GM21447 (cell line): Measurements from ENCODE around the gene PODNL1.
"Not testable (repeated sequence)": the region's sequence is repeated elsewhere in the genome, so short reads cannot be mapped to it uniquely, and the experiment has no call there.

Source experiments
- ATAC-seq: cut with Tn5 transposase; IDR thresholded peaks from one replicate; pipeline ENCODE4 v1.9.1; 2021; ENCODE audit not compliant: unreplicated experiment

Gene PODNL1

GRCh38 chr19:13973479-13973878, 35.3 kb upstream of the PODNL1 start:
- not testable (repeated sequence) for ATAC-seq

- ATAC-seq, result no peak
Measured at GRCh38 chr19:13972368-13973155, 34.3 kb upstream of the PODNL1 start.

DNA sequence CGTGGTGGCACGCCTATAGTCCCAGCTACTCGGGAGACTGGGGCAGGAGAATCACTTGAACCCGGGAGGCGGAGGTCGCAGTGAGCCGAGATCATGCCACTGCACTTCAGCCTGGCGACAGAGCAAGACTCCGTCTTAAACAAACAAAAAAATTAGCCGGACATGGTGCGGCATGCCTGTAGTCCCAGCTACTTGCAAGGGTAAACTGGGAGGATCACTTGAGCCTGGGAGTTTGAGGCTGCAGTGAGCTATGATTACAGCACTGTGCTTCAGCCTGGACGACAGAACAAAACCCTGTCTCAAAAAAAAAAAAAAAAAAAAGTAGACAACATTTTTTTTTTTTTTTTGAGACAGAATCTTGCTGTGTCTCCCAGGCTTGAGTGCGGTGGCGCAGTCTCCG, 33.7 kb upstream of the PODNL1 start:
- ATAC-seq, result not testable (repeated sequence)

- no peak for ATAC-seq
Measured at GRCh38 chr19:13969897-13970296, 31.7 kb upstream of the PODNL1 start.

DNA sequence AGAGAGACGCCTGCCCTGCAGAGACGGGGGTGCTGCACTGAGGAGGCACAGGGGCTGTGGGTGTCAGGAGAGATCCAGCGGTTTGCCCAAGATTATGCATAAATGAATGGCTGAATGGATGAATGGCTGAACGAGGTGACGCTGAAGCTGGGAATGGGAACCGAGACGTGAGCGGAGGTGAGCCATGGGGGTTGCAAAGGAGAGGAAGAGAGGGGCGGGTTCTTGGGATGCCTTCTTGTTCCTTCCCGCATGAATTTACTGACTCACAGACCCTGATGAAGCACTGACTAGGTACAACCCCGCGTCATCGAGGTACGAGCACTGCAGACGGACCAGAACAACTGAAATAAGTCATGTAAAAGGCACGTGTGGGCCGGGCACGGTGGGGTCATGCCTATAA, 30.8 kb upstream of the PODNL1 start:
- ATAC-seq, result no peak

DNA sequence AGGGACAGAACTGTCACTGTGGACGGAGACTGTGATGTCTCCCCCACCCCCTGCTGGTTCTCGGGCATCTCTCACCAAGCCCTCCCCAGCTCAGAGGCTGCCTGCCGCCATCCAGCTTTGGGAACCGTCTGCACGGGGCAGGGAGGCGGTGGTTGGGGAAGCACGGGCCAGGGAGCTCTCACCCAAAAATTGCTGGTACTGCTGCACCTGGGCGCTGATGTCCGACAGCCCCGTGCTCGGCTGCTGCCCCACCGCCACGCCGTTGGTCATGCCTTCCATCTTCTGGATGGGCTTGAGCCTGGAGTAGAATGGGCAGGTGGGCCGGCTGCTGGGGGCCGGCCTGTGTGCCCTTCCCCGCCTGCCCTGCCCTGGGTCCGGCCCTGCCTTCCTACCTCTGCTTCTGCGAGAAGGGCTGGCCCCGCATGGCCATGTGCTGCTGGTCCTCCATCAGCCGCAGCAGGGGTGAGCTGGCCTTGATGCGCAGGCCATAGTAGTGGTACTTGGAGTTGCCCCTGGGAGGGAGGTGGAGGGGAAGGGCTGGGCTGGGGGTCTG, 30.2 kb upstream of the PODNL1 start:
- ATAC-seq, result no peak

DNA sequence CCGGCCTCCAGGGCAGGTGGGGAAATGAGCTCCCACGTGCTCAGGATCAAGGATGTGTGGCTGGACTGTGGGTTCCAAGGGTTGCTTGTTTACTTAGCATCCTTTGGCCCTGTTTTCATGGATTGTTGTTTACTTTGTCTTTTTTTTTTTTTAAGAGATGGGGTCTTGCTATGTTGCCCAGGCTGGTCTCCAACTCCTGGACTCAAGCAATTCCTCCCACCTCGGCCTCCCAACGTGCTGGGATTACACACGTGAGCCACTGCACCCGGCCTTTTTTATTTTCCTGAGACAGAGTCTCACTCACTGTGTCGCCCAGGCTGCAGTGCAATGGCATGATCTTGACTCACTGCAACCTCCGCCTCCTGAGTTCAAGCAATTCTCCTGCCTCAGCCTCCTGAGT, 29.0 kb upstream of the PODNL1 start:
- ATAC-seq, result not testable (repeated sequence)

DNA sequence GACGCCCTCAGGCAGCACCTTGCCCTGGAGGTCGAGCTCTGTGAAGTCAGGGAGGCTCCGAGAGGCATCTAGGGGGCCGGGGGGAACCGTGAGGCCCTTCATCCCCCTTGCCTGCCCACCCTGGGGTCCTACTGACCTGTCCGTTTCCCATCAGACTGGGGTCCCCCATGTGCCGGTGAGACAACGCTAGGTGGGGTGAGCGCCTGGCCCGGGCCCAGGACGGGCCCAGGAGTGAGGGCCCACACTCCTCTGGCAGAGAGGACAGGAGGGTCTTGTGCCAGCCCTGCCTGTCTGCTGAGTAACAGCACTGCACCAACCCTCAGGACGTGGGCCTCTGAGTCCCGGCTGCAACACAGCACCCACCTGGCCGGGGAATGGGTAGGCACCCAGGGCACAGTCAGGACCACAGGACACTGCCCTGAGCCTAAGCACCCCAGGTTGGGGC, 28.5 kb upstream of the PODNL1 start:
- ATAC-seq, result no peak

DNA sequence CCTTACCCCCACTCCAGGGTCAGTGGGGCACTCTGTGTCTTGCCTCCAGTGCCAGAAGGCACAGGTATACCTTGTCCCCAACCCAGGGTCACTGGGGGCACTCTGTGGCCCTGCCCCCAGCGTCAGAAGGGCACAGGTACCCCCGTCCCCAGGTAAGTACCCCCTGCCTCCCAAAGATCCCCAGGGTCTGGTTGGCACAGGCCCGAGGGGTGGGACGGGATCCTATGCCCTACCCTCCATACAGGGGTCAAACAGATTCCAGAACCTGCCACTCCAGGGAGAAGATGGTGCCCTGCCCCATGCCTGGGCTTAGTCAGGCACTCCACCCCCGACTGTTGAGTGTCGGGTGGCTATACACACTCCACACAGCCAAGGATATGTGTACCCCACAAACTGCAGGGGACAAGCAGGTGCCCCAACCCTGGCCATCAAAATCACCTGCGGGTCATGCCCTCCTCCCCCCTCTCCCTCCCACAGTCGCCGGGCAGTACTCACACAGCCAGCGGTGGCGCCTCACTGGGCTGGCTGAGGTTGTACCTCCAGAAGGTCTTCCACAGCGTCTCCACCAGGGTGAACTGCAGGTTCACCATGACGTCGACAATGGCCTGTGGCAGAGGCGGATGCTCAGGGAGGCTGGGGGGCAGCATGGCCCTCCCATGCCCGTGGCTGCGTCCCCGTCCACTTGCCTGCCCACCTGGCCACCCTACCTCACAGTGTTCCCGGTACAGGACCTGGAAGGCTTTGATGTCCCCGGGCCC, 27.9 kb upstream of the PODNL1 start:
- no peak for ATAC-seq

- ATAC-seq, result no peak
Measured at GRCh38 chr19:13965377-13965896, 27.2 kb upstream of the PODNL1 start.

DNA sequence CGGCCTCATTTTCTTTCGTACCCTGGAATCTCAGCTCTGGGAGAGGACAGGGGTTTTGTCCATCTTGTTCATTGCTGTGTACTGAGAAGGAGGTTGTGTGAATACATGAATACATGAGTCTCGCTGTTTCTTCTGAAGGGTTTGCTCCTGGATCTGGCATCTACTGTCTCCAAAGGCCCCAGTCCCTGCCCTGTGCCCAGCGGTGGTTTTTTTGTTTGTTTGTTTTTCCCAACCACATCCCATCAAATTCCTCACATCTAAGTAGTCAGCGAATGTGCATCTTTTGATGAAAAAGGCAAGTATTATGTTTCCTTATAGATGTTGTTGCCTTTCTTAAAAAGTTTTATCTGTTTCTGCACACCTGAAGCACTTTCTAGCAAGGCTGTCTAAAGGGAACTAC, 26.6 kb upstream of the PODNL1 start:
- ATAC-seq, result no peak

DNA sequence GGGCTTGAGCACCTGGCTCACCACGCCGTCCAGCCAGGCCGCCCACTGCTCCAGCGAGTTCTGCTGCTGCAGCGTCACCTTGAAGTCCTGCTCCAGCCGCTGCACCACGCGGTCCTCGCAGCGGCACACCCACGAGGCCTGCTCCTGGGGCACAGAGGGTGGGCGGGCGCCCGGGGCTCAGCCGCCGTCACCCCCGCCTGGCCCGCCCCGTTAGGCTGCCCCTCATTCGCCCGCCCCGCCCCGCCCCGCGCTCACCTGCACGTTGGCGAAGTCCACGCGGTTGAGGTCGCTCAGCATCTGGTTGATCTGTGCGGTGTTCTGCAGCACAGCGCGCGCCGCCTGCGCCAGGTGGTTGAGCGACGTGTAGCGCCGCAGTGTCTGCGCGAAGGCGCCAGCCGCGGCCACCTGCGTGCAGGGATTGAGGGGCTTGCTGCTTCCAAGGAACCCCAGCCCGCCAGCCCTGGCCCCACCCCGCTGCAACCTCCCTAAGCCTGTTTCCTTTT, 25.4 kb upstream of the PODNL1 start:
- no peak for ATAC-seq

DNA sequence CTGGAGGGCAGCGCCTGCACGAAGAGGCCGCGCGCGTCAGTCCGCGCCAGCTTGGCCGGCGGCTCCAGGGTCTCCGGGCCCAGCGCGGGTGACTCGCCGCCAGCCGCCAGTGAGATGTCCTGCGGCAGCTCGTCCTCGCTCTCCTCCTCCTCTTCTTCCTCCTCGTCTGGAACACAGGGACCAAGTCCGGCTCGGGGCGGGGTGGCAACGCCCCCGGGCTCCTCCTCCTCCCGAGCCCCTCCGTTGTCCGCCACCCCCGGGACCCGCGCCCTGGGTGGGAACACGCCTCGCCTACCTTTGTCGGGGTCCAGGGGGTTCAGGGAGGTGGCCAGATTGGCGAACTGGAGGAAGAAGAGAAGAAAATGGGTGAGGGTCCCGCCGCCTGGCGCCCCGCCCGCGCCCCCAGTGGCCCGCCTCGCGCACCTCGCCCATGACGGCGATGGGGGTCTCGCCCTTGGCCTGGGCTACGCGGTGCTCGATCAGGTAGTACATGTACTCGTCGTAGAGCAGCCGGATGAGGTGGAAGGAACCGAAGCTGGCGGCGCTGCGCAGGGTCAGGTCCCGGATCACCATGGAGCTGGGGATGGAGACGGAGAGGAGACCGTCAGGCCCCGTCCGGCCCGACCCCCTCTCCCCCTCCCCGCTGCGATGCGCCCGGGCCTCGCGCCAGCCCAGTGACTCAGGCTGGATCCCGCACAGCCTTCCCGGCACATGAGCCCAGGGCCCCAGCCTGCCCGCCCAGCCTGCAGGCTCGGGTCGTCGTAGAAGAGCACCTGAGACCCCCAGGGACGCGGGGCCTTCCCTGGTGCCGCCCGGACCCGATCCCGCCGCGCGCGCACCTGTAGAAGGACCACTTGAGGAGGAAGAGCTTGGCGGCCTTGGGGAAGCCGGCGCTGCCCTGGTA, 24.7 kb upstream of the PODNL1 start:
- ATAC-seq, result no peak

DNA sequence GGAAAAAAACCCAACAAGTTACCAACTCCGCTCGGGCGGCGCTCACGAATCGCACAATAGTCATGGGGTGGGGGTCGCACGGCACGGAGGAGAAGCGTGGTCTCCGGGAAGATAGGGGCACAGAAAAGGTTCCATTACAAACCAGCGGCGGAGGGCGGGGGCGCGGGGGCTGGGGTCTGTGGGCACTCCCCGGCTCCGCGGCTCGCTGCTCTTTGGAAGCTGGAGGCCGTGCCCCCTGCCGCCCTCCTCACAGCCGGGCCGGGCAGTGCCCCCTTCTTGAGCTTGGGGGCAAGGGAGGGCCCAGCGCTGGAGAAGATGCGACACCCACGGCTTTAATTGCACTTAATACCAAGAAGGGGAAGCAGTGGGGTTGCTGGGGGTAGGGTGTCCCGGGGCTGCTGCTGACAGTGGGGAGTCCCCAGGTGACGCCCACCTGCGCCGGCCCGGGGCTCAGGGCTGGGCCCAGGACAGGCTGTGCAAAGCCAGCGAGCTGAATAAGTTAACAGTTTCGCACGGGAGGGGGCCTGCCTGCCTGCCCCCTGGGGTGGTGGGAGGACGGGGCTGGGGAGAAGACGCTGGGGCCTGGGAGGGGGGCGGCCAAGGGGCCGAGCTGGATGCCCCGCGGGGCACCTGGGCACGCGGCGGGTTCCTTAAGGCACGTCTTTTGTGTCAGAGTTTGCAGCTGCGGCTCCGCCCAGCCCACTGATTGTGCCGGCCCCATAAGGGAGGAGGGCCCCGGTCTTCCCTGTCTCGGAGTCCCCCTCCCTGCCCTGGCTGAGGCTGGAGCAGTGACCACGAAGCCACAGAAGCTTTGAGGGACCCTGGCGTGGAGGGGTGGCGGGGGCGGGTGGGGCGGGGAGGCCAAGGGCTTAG, 23.8 kb upstream of the PODNL1 start:
- no peak for ATAC-seq

DNA sequence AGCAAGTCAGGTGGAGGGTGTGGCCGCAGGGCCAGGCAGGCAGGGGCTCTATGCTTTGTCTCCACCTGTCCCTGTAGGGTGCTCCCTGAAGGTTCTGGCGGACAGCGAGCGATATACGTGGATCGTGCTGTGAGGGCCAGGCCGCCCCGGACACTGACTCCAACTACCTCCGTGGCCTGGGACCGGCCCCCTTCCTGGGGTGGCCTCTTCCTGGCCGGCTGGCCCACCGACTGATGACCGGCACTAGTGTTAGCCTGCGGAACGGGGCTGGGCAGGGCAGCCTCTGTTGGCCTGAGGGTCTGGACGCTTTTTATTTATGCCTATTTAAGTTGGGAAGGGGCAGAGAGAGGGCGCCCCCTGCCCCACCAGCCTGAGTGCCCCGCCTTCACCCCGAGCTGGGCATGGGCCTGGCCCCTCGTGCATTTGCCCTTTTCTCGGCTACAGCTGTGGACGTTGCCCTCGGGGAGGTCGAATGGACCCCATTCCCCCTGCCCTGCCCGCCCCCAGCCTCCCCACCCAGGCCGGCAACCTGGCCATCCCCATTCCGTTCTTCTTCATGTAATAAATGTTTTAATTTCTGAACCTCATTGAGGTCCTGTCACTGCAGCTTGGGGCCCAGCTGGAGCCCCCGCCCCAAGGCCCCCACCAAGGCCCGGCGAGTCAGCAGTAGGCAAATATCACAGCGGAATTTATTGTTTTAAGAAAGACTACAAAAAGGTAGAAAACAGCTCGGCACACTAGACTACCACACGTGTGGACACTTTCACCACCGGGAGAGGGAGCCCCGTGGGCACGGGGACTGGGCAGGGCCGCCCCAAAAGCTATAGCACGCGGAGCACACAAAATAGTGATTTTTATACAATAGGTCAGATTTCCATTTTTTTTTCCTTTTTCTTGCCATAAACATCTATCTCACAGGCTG, 22.9 kb upstream of the PODNL1 start:
- no peak for ATAC-seq

GRCh38 chr19:13959962-13960862, 22.0 kb upstream of the PODNL1 start:
- no peak for ATAC-seq

DNA sequence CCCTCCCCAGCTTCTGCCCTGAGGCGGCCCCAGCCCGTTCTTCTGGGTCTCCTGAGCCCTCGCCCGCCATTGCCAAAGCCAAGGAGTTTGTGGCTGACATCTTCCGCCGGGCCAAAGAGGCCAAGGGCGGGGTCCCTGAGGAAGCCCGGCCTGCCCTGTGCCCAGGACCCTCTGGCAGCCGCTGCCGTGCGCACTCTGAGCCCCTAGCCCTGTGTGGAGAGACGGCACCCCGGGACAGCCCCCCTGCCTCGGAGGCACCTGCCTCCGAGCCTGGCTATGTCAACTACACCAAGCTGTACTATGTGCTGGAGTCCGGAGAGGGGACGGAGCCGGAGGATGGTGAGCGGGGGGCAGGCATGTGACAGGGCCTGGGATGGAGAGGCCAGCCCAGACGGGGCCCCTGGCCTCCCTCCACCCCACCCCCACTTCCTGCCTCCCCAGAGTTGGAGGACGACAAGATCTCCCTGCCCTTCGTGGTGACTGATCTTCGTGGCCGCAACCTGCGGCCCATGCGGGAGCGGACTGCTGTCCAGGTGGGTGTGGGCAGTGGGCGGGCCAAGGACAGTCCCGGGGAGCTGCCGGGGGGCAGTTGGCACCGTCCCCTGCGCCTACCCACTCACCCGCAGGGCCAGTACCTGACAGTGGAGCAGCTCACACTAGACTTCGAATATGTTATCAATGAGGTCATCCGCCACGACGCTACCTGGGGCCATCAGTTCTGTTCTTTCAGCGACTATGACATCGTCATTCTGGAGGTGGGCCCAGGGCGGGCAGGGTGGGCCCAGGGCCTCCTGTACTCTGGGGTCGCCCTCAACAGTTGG, 21.1 kb upstream of the PODNL1 start:
- ATAC-seq, result no peak
